ENCODE measurements around the gene MPI.
"Not testable (repeated sequence)": the region's sequence is repeated elsewhere in the genome, so short reads cannot be mapped to it uniquely, and the experiment has no call there.

MPI gene

DNA sequence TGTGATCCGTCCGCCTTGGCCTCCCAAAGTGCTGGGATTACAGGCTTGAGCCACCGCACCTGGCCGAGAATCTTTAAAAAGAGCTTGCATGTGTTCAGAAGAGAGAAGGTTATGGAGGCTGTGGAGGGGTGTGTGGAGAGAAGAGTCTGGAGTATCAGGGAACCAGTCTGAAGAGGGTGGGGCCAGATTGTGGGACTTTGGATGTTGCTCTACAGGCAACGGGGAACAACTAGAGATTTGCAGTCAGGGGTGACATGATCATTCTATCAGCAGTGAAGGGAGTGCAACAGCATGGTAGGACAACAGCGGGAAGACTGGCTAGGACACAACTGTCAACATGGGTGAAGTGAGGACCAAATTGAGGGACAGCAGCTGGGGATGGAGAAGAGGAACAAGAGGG lies 25.5 kb upstream of the MPI start:
- DNase-seq = no peak

- no peak for DNase-seq
Observed at GRCh38 chr15:74865316-74865715, 24.5 kb upstream of the MPI start.

GRCh38 chr15:74866090-74866489 lies 23.8 kb upstream of the MPI start:
- no peak for DNase-seq

- no peak for DNase-seq
Observed at GRCh38 chr15:74867466-74868038, 22.3 kb upstream of the MPI start.

GRCh38 chr15:74868059-74868458 lies 21.8 kb upstream of the MPI start:
- DNase-seq = no peak

DNA sequence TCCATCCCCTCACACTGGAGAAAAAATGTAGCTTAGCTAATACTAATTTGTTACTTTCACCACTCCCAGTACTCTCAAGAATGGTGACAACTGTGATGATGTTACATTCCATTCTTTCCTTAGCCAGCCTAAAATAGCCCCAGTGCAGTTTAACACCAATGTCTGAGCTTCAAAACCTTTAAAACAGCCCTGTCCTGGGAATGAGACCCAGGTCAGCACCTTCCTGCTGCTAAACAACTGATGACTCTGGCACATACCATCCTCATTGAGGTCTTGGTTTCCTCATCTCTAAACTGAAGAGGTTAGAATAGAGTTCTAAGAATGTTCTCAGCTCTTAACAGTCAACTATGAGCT lies 20.5 kb upstream of the MPI start:
- no peak for DNase-seq

- DNase-seq = no peak
Observed at GRCh38 chr15:74869726-74870407, 20.0 kb upstream of the MPI start.

DNA sequence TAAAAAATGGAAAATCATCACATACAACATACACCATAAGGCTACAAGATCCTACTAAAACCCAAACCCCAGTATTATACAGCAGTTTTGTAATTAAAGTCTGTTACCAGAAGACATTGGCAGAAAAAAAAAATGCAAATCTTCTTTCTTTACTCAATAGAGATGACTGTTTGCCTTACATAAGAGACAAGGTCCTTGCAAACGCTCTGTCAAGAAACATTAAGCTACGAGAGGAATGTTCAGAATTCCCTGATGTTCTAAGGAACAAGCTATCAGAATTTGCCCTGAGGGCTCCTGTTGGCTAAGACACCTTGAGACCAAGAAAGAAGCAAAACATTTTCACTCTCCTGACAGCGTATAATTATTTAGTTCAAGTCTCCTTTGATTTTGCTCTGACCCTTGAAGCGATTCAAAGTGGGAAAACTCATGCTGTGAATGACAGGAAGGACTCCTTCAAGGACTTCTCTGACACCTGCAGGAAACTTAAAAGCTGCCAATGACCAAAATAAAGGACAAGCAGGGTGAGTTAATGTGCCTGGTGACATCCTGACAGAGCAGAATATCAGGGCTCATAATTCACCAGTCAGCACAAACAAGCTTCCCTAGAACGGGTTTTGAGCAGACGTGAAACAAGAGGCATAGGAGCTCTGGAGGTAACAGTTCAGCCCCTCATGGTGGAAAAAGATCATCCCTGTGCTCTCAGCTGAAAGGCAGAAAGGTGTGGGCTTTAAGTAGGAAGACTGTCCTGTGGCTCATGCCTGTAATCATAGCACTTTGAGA lies 19.2 kb upstream of the MPI start:
- DNase-seq = peak; percentile 35

DNA sequence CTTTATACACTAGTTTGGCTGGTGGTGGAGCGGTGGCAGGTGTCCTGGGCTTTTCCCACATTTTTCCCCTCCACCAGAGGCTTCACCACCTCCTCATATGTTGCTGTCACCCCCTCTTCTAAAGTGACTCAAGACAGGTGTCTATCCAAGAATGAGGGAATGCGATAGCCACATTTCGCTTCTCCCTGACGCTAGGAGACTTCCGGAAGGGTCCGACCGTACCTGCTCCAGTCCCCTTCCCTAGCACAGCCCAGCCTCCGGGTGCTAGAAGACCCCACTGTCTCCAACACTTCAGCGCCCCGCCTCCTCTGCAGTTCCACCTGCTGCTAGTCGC lies 17.2 kb upstream of the MPI start:
- DNase-seq = no peak

- DNase-seq = peak; percentile 98
Observed at GRCh38 chr15:74873036-74873755, 16.6 kb upstream of the MPI start, which contains the start of gene SCAMP2. Gene SCAMP2, minus strand, starts transcription at chr15:74873365. Its CDS starts 110 bp downstream, at chr15:74873255.

GRCh38 chr15:74873756-74874424 lies 16.0 kb upstream of the MPI start:
- DNase-seq = no peak

- no peak for DNase-seq
Observed at GRCh38 chr15:74878273-74878672, 11.6 kb upstream of the MPI start.

DNA sequence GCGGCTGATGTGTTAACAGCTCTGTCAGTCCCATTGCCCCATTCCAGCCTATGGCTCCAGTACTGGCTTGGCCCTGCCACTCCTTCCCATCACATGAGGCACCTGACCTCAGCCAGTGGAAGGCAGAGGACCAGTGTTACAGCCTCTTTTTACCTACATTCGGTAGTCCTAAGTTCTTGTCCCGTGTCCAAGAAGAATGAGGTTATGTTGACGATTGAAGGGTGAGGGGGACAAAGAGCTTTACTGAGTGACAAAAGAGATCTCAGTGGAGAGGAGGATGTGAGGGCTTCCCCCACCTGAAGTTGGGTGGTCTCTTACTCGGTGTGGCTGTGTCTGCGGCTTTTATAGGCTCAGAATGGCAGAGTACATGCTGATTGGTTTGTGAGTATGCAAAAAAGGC lies 7.3 kb upstream of the MPI start:
- DNase-seq = no peak

DNA sequence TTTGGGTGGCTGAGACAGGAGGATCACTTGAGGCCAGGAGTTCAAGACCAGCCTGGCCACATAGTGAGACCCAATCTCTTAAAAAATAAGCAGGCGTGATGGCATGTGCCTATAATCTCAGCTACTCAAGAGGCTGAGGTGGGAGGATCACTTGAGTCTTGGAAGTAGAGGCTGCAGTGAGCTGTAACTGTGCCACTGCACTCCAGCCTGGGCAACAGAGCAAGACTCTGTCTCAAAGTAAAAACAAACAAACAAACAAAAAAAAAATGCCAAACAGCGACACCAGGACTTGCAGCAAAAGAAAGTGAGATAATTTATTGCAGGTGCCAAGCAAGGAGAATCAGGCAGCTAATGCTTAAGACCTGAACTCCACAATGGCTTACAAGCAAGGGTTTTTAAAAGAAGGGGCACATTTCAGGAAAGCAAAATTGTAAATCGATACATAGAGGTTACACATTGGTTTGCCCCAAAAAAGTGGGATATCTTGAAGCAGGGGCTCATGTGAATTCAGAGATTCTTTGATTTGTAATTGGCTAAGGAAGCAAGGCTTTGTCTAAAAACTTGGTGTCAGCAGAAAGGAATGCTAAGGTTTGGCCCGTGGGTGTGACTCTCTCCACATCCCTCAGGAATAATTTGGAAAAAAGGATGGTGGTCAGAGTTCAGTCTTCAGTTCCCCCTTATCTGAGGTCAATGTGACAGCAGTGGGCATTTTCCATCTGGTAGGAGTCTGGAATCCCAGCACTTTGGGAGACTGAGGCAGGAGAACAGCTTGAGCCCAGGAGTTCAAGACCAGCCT lies 5.2 kb upstream of the MPI start:
- no peak for DNase-seq

DNA sequence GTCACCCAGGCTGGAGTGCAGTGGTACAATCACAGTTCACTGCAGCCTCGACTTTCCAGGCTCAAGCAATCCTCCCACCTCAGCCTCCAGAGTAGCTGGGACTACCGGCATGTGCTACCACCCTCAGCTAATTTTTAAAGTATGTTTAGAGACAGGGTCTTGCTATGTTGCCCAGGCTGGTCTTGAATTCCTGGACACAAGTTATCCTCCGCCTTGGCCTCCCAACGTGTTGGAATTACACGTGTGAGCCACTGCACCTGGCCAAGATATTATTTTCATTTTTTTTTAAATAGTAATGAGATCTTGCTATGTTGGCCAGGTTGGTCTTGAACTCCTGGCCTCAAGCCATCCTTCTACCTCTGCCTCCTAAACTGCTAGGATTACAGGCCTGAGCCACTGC lies 4.4 kb upstream of the MPI start:
- no peak for DNase-seq

- not testable (repeated sequence) for DNase-seq
Observed at GRCh38 chr15:74887537-74888193, 2.2 kb upstream of the MPI start.

GRCh38 chr15:74888716-74889115 lies 1.1 kb upstream of the MPI start:
- no peak for DNase-seq

- no peak for DNase-seq
Observed at GRCh38 chr15:74889390-74889882, 406 bp upstream of the MPI start.

DNA sequence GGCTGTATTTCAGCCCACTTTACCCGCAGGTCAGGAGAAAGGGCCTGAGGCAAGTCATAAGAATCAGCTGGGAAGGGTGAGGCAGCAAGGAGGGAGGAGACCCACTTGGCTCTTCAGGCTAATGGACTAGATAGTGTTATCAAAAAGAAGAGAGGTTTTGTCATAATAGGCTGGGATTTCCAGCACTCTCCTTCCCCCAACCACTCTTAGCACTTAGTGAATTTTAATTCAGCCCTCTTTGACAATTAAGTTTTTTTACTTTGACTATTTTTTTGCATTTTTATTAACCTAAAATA lies 771 bp downstream of the MPI start:
- DNase-seq = no peak

DNA sequence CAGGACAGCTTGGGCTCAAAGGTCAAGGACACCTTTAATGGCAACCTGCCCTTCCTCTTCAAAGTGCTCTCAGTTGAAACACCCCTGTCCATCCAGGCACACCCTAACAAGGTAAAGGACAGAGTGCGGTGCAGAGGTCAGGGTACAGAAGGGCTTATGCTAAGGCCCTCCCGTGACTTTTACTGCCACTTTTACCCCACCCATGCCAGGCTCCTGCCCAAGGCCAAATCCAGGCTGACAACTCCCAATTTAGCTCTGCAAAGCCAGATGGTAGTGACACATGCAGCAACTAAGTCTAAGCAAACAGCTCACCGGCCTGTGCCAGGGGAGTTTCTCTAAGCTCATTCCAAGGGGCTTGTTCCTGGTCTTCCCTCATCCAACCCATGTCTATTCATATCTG lies 1.6 kb downstream of the MPI start:
- no peak for DNase-seq

DNA sequence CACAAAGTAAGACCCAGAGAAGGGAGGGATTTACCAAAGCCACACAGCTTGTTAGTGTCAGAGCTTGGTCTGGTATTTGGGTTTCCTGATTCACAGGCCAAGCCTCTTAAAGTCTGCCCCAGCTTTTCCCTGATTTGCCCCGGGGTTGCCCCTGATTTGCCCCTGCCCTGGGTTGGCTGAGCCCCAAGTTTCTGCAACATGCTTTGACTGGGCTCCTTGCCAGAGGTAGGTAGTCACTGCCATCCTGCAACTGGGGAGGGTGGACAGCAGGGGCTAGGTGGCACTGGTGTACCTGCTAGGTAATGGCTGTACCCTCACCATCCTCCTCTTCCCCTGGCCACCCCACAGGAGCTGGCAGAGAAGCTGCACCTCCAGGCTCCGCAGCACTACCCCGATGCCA lies 2.5 kb downstream of the MPI start:
- no peak for DNase-seq

GRCh38 chr15:74892931-74893330 lies 3.1 kb downstream of the MPI start:
- no peak for DNase-seq

All from eye (tissue), 1 donor.